AG04449 (cell line): ENCODE measurements around the gene SMIM5.

Experiments
- CTCF ChIA-PET: fragments of 350-600 bp; formaldehyde crosslinking; extraction: SDS; loops from one replicate; lab custom pipeline; 2021; ENCODE audit warnings: antibody characterized with exemption; lab: Yijun Ruan, JAX
- POLR2A ChIA-PET: fragments of 400-600, 350-600 bp; formaldehyde crosslinking; extraction: SDS; loops from one replicate; lab custom pipeline; 2020; ENCODE audit warnings: antibody characterized with exemption, inconsistent platforms; lab: Yijun Ruan, JAX
- DNase-seq: peaks from one replicate; pipeline ENCODE4 v3.0.0-alpha.2; 2010; ENCODE audit warnings: low read depth, low spot score
- H3K4me3 ChIP-seq: 2 replicates; pipeline ENCODE4 v1.5.1; 2011; ENCODE audit warnings: low read depth, mild to moderate bottlenecking, control low read depth, low read length
- CTCF ChIP-seq: IDR thresholded peaks from one replicate; pipeline ENCODE4 v1.5.1; 2011; ENCODE audit warnings: mild to moderate bottlenecking, moderate library complexity, low read length, control low read depth, inconsistent platforms; ENCODE audit not compliant: insufficient read depth; ENCODE audit errors: missing control alignments

Gene SMIM5

GRCh38 chr17:75638893-75639292 lies 5.7 kb downstream of the SMIM5 start:
- DNase-seq, result no peak
- ChIA-PET POLR2A (no interaction called here), CTCF (interaction anchor here (11.9 to 28.7 kb wide), 3 partner anchors 14 to 116 kb away, joined by 357 to 1427 read pairs (median 746); partner anchors contain the start of gene GALK1)
- no peak for TF ChIP-seq CTCF
- no peak overlapping the region for H3K4me3 ChIP-seq

- TF ChIP-seq CTCF, result no peak
- no peak for DNase-seq
- no peak overlapping the region for H3K4me3 ChIP-seq
- CTCF ChIA-PET, result interaction anchor here (11.9 to 28.7 kb wide), 3 partner anchors 13 to 116 kb away, joined by 357 to 1427 read pairs (median 746); partner anchors contain the start of gene GALK1
- POLR2A ChIA-PET, result no interaction called here
These were observed 6.1 kb downstream of the SMIM5 start for GRCh38 chr17:75639327-75639726.

GRCh38 chr17:75639771-75640555 lies 6.7 kb downstream of the SMIM5 start:
- POLR2A ChIA-PET, result no interaction called here
- no peak for TF ChIP-seq CTCF
- H3K4me3 ChIP-seq, result no peak overlapping the region
- CTCF ChIA-PET, result interaction anchor here (11.9 to 28.7 kb wide), 4 partner anchors 4 to 115 kb away, joined by 357 to 1427 read pairs (median 746); partner anchors contain the start of genes GALK1 and SMIM5
- DNase-seq, result no peak

GRCh38 chr17:75640556-75641119 lies 7.4 kb downstream of the SMIM5 start:
- no peak for DNase-seq
- POLR2A ChIA-PET, result no interaction called here
- no peak overlapping the region for H3K4me3 ChIP-seq
- TF ChIP-seq CTCF, result no peak
- CTCF ChIA-PET, result interaction anchor here (1.1 to 28.7 kb wide), 5 partner anchors 5 to 401 kb away, joined by 3 to 1427 read pairs (median 746); partner anchors contain the start of genes GALK1 and SMIM5

- ChIA-PET POLR2A (no interaction called here), CTCF (interaction anchor here (1.0 to 28.7 kb wide), 7 partner anchors 5 to 402 kb away, joined by 3 to 1427 read pairs (median 4); partner anchors contain the start of genes GALK1 and SMIM5)
- DNase-seq, result no peak
- H3K4me3 ChIP-seq, result no peak overlapping the region
- TF ChIP-seq CTCF, result no peak
These were observed 8.1 kb downstream of the SMIM5 start for GRCh38 chr17:75641343-75641742.

- TF ChIP-seq CTCF, result no peak
- POLR2A ChIA-PET, result no interaction called here
- CTCF ChIA-PET, result interaction anchor here (1.0 to 28.7 kb wide), 5 partner anchors 6 to 113 kb away, joined by 3 to 1427 read pairs (median 746); partner anchors contain the start of genes GALK1 and SMIM5
These were observed 9.0 kb downstream of the SMIM5 start for GRCh38 chr17:75642182-75642783.

More at GRCh38 chr17:75642182-75642783, 9.0 kb downstream of the SMIM5 start:
- no peak for DNase-seq
- no peak overlapping the region for H3K4me3 ChIP-seq
